Gastroesophageal sphincter (tissue), 3 donors: ENCODE data around the gene CIBAR2.

ENCODE experiments used
- EP300 ChIP-seq: sonication (generic); formaldehyde crosslinking; IDR thresholded peaks from one replicate; pipeline ENCODE4 v1.6.1; 2017; ENCODE audit warnings: antibody characterized with exemption, mild to moderate bottlenecking
- POLR2A ChIP-seq, 2 donors: fragments of 450-650 bp; IDR thresholded peaks; one replicate each; pipeline ENCODE4 v1.6.1; 2017; ENCODE audit warnings: antibody characterized with exemption in 2 of 2, mild to moderate bottlenecking in 2 of 2, moderate library complexity in 1 of 2
- POLR2AphosphoS5 ChIP-seq: sonication (generic); formaldehyde crosslinking; IDR thresholded peaks from one replicate; pipeline ENCODE4 v1.6.1; 2017; ENCODE audit warnings: antibody characterized with exemption
- TF ChIP-seq, protein P1 (sequence below), 4 experiments: fragments of 200-600 bp in 2 of 4; fragments of 450-650 bp in 2 of 4; sonication (generic) in 1 of 4; IDR thresholded peaks; one replicate each; pipeline ENCODE4 v1.5.1; 2017 to 2019; ENCODE audit warnings: antibody characterized with exemption in 4 of 4, mild to moderate bottlenecking in 2 of 4, moderate library complexity in 2 of 4

DNA sequence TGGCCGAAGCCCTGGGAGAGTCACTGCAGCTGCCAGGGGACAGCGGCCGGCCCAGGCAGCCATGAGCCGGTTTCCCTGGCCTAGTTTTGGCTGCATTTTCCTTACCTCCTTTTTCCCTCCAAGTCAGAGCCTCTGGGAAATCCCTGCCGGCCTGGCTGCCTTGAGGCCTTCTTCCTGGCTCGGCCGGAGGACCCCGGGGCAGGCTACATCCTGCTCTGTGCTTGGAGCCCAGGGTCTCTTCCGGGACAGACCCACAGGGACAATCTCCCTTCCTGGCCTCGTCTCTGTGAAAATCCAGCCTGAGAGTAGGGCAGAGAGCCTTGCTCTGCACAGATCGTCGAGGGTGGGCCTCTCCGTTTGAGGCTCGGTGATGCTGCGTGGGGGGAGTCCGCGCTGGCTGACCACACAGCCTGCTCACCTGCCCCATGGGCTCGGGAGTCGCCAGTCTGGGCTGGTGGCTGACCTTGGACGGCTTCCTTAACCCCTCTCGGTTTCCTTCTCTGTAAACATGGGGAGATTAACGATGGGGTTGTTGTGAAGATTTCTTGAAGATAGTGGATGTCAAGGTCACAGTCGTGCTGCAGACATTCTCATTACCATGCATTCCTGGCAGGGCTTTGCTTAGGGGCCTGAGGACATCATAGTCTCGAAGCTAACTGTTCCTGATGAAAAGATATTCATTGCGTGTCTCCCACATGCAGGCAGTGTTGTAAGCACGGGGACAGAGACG, 34.8 kb upstream of the CIBAR2 start:
- TF ChIP-seq, protein P1, sequence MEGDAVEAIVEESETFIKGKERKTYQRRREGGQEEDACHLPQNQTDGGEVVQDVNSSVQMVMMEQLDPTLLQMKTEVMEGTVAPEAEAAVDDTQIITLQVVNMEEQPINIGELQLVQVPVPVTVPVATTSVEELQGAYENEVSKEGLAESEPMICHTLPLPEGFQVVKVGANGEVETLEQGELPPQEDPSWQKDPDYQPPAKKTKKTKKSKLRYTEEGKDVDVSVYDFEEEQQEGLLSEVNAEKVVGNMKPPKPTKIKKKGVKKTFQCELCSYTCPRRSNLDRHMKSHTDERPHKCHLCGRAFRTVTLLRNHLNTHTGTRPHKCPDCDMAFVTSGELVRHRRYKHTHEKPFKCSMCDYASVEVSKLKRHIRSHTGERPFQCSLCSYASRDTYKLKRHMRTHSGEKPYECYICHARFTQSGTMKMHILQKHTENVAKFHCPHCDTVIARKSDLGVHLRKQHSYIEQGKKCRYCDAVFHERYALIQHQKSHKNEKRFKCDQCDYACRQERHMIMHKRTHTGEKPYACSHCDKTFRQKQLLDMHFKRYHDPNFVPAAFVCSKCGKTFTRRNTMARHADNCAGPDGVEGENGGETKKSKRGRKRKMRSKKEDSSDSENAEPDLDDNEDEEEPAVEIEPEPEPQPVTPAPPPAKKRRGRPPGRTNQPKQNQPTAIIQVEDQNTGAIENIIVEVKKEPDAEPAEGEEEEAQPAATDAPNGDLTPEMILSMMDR (IDR thresholded peaks at IDR 0.05), result no peak
- TF ChIP-seq POLR2AphosphoS5 (no peak), POLR2A (IDR thresholded peaks at IDR 0.05) (no peak), EP300 (no peak)
